ENCODE data around the gene FSTL4. TPM values are rescaled to one million over a fixed set of nuclear protein-coding genes. Genes with fewer than 3 reads are reported as not detected.
"Not testable (repeated sequence)": the region's sequence is repeated elsewhere in the genome, so short reads cannot be mapped to it uniquely, and the experiment has no call there.

The FSTL4 gene
- total RNA-seq, 1 experiment from 2014 or later = 1.1 TPM

GRCh38 chr5:133403741-133404364 is 208.5 kb downstream of the FSTL4 start:
- no peak for DNase-seq (ENCODE audit: low spot score)

- no peak for DNase-seq (ENCODE audit: low spot score)
Observed at GRCh38 chr5:133402775-133403174, 209.6 kb downstream of the FSTL4 start.

- no peak for DNase-seq (ENCODE audit: low spot score)
Observed at GRCh38 chr5:133401731-133402347, 210.5 kb downstream of the FSTL4 start.

- DNase-seq (ENCODE audit: low spot score) = no peak
Observed at GRCh38 chr5:133400831-133401351, 211.4 kb downstream of the FSTL4 start.

- DNase-seq (ENCODE audit: low spot score) = no peak
Observed at GRCh38 chr5:133400120-133400519, 212.2 kb downstream of the FSTL4 start.

- no peak for DNase-seq (ENCODE audit: low spot score)
Observed at GRCh38 chr5:133399247-133399891, 213.0 kb downstream of the FSTL4 start.

GRCh38 chr5:133398646-133399101 is 213.7 kb downstream of the FSTL4 start:
- DNase-seq (ENCODE audit: low spot score) = no peak

- no peak for DNase-seq (ENCODE audit: low spot score)
Observed at GRCh38 chr5:133397990-133398645, 214.2 kb downstream of the FSTL4 start.

- DNase-seq (ENCODE audit: low spot score) = no peak
Observed at GRCh38 chr5:133397348-133397747, 215.0 kb downstream of the FSTL4 start.

- DNase-seq (ENCODE audit: low spot score) = no peak
Observed at GRCh38 chr5:133396814-133397213, 215.5 kb downstream of the FSTL4 start.

- no peak for DNase-seq (ENCODE audit: low spot score)
Observed at GRCh38 chr5:133396187-133396741, 216.1 kb downstream of the FSTL4 start.

- not testable (repeated sequence) for DNase-seq (ENCODE audit: low spot score)
Observed at GRCh38 chr5:133395207-133395606, 217.1 kb downstream of the FSTL4 start.

GRCh38 chr5:133394477-133394817 is 217.9 kb downstream of the FSTL4 start:
- DNase-seq (ENCODE audit: low spot score) = not testable (repeated sequence)

- no peak for DNase-seq (ENCODE audit: low spot score)
Observed at GRCh38 chr5:133393776-133394476, 218.4 kb downstream of the FSTL4 start.

GRCh38 chr5:133392448-133392847 is 219.9 kb downstream of the FSTL4 start:
- DNase-seq (ENCODE audit: low spot score) = no peak

- DNase-seq (ENCODE audit: low spot score) = no peak
Observed at GRCh38 chr5:133391354-133392136, 220.8 kb downstream of the FSTL4 start.

GRCh38 chr5:133390416-133391353 is 221.7 kb downstream of the FSTL4 start:
- no peak for DNase-seq (ENCODE audit: low spot score)

GRCh38 chr5:133389066-133389590 is 223.2 kb downstream of the FSTL4 start:
- DNase-seq (ENCODE audit: low spot score) = no peak

- no peak for DNase-seq (ENCODE audit: low spot score)
Observed at GRCh38 chr5:133387621-133388020, 224.7 kb downstream of the FSTL4 start.

Data from A172 (cell line).